ENCODE measurements around the gene FNIP1.

DNA sequence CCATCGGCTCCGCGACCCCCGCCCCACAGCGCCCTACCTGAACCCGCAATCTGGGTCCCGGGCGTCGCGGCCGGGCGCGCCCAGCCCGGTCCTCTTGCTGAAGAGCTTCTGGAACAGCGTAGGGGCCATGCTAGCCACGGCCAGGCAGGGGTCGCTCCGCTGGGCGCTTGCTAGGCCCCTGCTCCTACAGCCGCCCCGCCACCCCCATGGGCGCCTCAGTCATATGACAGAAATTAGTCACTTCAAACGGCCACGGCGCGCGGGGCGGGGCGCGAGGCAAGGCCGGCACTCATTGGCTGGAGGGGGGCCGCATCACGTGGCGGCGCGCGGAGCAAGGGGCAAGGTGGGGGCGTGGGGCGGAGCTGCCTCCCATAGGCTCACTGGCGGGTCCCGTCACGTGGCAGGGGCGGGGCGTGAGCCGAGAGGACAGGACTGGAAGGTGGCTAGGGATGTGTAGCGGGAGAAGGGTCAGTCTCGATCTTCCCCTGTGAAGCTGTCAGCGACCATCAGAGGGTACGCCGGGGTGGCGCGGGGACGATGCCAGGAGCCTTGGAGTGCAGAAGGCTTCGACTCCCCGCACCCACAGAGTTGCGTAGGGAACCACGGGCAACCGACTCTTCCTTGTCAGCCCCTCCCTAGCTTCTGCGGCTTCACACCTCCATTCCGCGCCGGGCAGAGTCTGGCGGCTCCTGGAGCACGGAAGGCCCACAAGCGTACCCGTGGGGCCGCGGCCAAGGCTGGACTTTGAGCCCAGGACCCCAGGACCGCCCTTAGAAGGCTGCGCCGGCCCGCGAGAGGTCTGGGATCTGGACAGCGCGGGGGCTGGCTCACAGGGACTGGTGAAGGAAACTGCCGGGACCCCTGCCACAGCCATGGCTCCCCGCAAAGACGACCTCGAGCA is at the start of gene FNIP1:
- TF ChIP-seq, protein P1, sequence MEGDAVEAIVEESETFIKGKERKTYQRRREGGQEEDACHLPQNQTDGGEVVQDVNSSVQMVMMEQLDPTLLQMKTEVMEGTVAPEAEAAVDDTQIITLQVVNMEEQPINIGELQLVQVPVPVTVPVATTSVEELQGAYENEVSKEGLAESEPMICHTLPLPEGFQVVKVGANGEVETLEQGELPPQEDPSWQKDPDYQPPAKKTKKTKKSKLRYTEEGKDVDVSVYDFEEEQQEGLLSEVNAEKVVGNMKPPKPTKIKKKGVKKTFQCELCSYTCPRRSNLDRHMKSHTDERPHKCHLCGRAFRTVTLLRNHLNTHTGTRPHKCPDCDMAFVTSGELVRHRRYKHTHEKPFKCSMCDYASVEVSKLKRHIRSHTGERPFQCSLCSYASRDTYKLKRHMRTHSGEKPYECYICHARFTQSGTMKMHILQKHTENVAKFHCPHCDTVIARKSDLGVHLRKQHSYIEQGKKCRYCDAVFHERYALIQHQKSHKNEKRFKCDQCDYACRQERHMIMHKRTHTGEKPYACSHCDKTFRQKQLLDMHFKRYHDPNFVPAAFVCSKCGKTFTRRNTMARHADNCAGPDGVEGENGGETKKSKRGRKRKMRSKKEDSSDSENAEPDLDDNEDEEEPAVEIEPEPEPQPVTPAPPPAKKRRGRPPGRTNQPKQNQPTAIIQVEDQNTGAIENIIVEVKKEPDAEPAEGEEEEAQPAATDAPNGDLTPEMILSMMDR (IDR thresholded peaks at IDR 0.05): peak in 1 of 4 experiments; percentile 21
- peak; percentile 99 for TF ChIP-seq POLR2AphosphoS5 (IDR thresholded peaks at IDR 0.05)
